ENCODE data around the gene BICRA.
"Not testable (repeated sequence)": the region's sequence is repeated elsewhere in the genome, so short reads cannot be mapped to it uniquely, and the experiment has no call there.

BICRA gene

DNA sequence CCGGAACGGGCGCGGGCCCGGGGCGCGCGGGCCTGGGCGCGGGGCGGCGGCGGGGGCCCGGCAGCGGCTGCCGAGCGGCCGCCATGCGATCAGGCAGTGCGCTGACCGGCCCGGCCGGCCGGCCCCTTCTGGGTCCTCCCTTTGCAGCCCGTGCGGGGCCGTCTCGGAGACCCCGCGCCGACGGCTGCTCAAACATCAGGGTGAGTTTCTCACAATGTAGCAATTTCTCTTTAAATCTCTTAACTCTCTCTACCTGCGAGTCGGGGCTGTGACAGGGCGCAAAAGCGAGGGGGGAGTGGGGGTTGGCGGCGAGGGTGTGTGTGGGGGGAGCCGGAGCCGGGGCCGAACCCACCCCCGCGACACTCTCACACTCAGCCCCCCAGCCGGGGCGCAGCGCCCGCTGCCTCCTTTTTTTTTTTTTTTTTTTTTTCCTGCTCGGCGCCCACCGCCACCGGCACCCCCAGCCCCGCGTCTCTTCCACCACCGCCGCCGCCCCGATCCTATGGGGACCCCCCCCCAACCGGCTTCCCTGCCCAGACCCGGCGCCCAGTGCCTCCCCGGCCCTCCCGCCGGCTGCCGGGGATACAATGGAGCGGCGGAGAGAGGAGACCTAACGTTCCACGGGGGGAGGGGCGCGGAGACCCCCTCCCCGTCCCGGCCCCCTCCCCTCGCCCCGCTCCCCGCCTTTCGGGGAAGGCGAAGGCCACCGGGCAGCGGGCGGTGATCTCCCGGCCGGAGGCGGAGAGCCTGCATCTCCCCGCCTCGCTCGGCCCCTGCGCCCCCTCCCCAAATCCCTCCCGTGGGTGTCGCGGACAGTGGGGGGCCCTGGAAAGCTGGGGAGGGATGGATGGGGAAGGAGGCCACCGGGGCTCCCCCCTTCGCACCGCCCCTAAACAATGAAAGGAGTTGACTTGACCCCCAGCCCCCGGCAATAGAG is at the start of gene BICRA:
TSS of gene BICRA (plus strand) at position 166 of the 937 bp plus-strand sequence. CDS start 64,441 bp downstream, outside the sequence.
- DNase-seq (ENCODE audit: low read depth) = peak; percentile 58

DNA sequence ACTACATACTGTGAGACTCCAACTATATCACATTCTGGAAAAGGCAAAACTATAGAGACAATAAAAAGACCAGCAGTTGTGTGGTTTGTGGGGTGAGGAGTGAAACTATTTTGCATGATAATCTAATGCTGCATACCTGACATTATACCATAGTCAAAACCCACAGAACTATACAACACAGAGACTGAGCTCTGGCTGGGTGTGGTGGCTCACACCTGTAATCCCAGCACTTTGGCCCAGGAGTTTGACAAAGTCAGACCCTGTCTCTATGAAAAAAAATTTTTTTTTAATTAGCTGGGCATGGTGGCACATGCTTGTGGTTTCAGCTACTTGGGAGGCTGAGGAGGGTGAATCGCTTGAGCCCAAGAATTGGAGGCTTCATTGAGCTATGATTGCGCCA is 47.9 kb upstream of the BICRA start:
- no peak for DNase-seq (ENCODE audit: low read depth)

DNA sequence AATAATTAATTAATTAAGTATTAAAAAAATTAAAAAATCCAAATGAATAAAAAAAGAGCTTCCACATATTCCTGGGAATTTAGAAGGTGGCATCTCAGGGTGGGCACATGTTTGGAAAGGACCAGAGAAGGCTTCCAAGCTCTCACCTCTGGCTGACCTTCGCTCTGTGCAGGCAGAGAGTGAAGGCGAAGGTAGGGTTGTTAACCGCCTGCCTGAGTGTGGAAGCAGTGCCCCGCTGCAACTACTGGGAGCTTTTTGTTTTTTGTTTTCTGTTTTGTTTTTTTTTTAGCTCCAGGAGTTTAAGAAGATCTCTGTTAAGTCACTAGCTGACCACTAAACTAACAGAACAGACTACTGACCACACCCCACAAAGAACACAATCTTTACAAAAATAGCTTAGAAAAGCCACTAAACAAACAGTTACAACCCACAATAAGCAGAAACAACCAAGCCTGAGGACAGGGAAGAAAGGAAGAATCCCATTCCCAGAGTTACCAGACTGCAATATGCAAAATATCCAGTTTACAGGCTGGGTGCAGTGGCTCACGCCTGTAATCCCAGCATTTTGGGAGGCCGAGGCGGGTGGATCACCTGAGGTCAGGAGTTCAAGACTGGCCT is 47.4 kb upstream of the BICRA start:
- DNase-seq (ENCODE audit: low read depth) = no peak

DNA sequence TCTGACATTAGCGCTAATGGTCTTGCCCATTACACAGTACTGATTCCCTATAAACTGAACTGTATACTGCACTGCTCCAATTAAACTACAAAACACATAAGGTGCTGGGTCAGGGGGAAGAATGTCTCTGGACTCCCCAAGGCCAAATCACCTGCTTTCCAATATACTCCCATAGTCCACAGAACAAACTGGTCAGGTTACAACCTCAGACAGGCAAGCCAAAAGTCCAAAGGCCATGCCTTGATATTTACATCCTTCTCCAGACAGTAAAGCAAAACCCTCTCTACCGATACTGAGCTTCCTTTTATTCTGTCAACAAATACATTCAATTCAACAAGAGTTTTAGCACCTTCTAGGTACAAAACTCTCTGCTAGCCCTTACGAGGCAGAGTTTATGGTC is 44.9 kb upstream of the BICRA start:
- DNase-seq (ENCODE audit: low read depth) = no peak

DNA sequence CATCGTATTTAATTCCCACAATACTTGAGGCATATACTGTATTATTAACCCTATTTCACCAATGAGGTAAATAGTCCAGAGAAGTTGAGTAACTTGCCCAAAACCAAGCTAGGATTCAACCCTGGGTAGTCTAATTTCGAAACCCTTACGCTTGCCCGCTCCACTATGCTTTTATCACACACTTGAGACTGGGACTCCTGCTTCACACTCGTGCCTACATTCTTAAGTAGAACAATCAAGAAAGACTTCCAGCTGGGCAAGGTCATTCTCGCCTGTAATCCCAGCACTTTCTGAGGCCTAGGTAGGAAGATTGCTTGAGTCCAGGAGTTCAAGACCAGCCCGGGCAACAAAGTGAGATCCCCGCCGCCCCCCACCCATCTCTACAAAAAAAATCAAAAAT is 39.6 kb upstream of the BICRA start:
- DNase-seq (ENCODE audit: low read depth) = no peak

DNA sequence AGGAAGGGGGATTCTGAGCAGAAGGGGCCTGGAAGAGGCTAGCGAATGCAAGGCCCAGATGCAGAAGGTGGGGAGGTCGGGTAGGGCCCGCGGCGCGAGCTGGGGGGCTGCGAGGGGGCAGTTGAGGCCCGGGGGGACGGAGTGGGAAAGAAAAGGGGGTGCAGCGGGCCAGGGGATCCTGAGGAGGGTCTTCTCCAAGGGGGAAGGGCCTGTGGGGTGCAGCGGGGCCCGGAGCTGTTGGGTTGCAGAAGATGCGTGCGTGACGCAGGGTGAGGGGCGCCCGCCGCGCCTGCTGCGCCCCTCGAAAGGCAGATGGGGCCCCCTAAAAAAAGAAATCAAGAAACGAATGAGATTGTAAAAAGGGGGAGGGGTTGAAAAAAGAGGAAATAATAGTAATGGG is 36.3 kb upstream of the BICRA start:
- DNase-seq (ENCODE audit: low read depth) = no peak

DNA sequence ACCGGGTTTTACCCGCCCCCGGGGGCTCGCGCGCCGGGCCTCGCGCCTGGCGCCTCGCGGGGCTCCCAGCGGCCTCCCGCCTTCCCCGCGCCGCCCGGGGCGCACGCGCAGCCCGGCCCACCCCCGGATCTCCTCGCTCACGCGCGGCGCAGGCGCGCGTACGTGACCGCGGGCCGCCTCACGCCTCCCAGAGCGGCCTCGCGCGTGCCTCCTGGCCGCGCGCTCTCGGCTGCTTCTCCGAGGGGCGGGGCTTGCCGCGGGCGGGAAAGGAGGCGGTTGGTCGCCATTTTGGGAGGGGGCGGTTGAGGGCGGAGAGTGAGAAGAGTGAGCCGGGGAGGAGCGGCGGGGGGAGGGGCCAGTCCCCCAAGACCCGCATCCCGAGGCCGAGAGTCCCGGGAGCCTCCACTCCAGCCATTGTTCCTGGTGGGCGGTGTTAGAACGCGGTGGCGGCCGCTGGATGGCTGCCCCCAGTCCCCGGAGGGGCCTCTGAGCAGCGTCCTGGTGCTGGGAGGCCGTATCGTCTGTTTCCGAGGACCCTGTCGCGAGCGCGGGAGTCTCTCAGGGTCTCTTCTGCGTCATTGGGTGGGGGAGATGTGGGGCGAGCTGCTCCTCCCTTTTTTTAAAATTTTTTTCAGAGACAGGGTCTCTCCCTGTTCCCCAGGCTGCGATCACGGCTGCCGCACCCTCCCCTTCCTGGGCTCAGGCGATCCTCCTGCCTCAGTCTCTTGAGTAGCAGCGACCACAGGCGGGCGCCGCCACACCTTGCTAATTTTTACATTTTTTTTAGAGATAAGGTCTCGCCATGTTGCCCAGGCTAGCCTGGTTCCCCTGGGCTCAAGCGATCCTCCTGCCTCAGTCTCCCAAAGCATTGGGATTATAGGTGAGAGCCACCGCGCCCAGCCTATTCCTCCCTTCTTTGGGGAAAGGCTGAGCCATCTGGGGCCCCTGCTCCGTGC is 35.6 kb upstream of the BICRA start, which contains the start of gene ZNF541:
TSS of gene ZNF541 (minus strand) at position 78 of the 956 bp plus-strand sequence. CDS start 17,292 bp downstream, outside the sequence.
- peak; percentile 33 for DNase-seq (ENCODE audit: low read depth)

DNA sequence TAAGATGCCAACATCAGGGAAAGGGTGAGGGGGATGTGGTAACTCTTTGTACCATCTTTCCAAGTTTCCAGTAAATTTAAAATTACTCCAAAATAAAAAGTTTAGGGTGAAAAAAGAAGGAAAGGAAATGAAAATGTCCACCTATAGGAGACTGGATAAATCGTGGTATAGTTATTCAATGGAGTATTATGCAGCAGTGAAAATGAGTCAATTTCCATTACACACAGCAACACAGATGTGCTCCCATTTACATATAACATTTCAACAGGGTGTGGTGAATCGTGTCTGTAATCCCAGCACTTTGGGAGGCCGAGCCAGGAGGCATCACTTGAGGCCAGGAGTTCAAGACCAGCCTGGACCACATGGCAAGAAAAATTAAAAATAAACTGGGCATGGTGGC is 28.5 kb upstream of the BICRA start:
- DNase-seq (ENCODE audit: low read depth) = no peak

DNA sequence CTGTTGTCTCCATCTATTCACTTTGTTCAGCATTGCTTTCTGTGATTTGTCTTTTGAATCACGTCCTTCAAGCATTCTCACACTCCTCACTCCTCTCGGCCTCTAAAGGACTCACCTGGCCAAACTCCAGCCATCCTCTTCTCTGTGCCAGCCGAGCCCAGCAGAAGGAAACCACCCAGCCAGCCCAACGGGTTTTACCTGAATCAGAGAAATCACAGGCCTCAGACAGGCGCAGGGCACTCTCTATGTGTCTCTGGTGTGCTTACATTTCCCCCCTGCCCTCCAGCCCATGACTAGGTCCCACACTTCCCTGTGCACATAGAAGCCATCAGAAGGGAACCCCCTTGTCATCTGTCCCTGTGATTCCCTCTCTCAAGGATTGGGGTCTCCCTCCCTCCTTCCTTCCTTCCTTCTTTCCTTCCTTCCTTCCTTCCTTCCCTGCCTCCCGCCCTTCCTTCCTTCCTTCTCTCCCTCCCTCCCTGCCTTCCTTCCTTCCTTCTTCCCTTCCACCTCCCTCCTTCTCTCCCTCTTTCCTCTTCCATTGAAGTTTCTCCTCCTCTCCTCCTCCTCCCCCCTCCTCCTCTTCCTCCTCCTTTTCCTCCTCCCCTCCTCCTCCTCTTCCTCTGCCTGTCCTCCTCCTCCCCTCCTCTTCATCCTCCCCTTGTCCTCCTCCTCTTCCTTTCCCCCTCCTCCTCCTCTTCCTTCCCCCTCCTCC is 27.2 kb upstream of the BICRA start:
- DNase-seq (ENCODE audit: low read depth) = no peak

DNA sequence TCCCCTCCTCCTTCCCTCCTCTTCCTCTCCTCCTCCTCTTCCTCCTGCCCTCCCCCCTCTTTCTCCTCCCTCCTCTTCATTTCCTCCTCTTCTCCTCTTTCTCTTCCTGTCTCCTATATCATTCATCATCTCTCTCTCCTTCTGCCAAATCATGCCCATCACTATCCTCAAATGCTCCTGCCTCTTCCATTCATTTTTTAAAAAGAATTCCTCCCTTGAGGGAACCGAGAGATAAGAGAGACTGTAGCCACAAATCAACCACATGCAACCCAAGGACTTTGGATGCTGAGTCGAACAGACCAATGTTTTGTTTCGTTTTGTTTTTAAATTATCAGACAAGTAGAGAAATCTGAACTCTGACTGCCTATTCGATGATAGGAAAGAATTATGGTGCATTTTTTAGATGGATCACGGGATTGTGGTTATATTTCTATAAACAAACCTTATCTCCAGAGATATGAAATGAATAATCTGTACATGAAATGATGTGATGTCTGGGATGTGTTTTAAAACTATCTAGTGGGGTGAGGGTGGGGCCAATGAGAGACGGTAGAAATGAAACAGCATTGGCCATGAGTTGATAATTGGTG is 26.5 kb upstream of the BICRA start:
- DNase-seq (ENCODE audit: low read depth) = no peak

- DNase-seq (ENCODE audit: low read depth) = not testable (repeated sequence)
These were observed 25.8 kb upstream of the BICRA start for GRCh38 chr19:47583161-47583560.

- DNase-seq (ENCODE audit: low read depth) = no peak
These were observed 21.6 kb upstream of the BICRA start for GRCh38 chr19:47587295-47587694.

DNA sequence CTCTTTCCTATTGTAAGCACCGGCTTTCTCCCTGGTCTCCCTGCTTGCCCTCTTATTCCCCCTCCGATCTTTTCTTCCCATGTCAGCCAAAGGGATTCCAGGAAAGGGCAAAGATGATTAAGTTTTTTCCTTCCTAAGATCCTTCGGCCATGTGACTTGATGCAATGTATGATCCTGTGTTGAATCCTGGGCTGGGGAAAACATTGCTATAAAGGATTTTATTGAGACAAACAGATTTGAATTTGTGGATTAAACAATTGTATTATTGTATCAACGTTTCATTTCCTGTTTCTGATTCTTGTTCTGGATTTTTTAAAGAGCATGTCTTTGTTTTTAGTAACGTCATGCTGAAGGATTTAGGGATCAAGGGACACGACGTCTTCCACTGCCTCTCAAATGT is 19.1 kb upstream of the BICRA start:
- DNase-seq (ENCODE audit: low read depth) = no peak

GRCh38 chr19:47593860-47594259 is 15.1 kb upstream of the BICRA start:
- DNase-seq (ENCODE audit: low read depth) = no peak

DNA sequence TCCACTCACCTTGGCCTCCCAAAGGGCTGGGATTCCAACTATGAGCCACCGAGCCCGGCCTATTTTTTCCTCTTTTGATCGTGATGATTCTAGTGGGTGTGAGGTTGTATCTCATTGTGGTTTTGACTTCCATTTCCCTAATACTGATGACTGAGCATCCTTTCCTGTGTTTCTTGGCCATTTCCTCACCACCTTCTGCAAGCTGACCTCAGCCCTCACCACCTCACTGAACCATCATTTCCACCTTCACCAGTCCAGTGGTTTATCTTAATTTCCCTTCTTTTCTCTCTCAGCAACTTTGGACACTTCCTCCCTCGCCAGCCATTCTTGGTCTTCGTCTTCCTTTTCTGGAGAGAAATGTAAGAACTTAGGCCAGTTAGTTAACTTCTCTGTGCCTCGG is 13.0 kb upstream of the BICRA start:
- DNase-seq (ENCODE audit: low read depth) = no peak

DNA sequence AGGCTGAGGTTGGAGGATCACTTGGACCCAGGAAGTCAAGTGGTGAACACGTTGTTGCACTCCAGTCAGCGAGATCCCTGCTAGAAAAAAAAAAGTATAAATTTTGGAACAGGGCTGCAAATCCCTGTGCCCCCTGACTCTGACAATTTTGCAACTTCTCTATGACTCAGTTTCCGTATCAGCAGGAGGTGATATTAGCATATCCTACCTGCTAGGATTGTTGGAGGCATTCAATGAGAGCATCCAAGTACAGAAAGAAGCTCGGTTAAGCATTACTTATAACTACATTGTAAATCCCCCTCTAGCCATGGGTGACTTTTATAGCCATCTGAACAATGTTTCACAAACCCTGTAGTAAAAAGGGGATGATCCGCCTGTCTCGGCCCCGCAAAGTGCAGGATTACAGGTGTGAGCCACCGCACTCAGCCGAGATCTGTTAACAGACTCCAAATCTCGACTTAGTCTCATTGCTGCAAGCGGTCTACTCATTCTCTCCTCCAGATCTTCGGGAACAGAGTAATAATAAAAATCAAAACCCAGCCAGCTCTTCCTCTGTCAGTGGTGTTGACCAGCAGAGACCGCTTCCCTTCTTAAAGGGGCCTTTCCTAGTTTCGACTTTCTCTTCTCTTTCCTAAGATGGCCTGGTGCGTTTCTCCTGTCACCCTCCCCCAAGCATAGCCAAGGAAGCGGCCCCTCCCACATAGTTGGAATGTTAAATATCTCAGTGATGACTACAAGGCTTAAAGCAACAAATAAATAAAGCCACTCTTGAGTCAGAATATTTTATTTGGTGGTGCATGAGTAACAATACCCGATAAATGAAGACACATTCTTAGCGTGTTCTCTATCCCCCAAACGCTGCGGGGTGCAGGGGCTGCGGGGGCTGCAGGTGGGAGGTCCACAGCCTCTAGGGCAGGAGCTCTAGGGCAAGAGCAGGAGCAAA is 10.3 kb upstream of the BICRA start:
- DNase-seq (ENCODE audit: low read depth) = no peak

DNA sequence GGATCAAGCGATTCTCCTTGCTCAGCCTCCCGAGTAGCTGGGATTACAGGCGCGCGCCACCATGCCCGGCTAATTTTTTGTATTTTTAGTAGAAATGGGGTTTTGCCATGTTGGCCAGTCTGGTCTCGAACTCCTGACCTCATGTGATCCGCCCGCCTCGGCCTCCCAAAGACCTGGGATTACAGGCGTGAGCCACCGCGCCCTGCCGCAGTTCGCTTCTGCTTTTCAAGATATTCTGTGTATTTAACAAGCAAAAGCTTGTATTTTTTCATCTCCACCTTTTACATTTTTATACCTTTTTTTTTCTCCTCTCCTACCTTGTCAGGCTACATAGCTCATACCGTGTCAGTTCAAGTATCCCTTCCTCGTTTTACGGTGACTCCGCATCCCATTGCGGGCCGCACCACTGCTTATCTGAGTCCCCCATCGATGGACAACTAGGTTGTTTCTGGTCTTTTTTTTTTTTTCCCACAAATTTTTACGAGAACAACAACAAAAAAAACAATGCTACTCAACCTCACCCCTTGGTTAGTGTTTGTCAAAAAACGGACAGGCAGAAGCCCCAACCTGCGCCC is 9.2 kb upstream of the BICRA start:
- DNase-seq (ENCODE audit: low read depth) = not testable (repeated sequence)

DNA sequence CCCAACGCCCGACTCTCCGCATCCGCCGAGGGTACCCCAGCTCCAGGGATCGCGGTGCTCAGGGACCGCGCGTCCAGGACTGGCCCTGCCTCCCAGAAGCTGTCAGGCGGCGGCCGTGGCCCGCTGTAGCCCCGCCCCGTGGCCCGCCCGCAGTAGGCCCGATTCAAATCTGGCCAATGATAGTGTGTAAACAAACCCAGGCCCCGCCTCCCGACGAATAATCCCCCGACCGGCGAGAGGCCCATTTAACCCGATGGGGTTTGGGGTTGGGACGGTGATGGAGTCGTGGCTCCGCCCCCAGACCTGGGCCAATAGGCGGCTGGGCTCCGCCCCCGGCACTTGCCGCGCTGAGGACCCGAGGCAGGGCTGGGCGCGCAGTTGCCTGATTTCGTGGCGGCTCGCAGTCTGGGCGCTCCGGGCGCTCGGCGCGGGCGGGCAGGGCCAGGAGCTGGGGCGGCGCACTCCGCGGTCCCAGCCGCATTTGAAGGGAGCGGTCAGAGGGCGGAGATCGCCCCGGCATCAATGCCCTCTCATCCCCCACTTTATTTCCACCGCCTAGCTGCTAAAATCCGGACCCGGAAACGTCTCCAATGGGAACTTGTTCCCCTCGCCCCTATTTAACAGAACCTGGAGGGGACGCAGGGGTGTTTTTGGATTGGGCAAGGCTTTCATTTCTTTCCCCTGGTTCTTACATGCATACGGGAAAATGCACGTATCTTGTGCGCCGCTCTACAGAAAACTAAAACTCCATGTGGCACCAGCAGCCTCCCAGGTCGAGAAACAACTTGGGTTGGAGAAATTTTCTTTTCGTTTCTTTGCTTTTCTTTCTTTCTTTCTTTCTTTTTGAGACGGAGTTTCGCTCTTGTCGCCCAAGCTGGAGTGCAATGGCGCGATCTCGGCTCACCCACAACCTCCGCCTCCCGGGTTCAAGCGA is 8.4 kb upstream of the BICRA start:
- DNase-seq (ENCODE audit: low read depth) = peak; percentile 89
